ENCODE measurements around the gene XYLT2. TPM values are rescaled to one million over a fixed set of nuclear protein-coding genes. Genes with fewer than 3 reads are reported as not detected.

XYLT2 gene
- total and polyA plus RNA-seq, 10 of the 15 experiments (the other 5 are each of a cell fraction or from before 2014, with no cell fraction given) = 0.82 to 20.6 (median 13.0) TPM

GRCh38 chr17:50346313-50347116 is 589 bp downstream of the XYLT2 start:
- WGBS (ENCODE audit: insufficient coverage, insufficient replicate concordance, low lambda C conversion rate, missing lambda C conversion rate) = 1% methylated on average over 44 of the region's 57 CpGs
- Histone ChIP-seq H3K79me2 (ENCODE audit: control insufficient read depth, insufficient read depth, low read length) (peaks cover 5% of the 10 kb centered on the region), H3K4me3 (peak overlapping the region; percentile 85), H3K9ac (ENCODE audit: control insufficient read depth, insufficient read depth, low read length) (peak overlapping the region; percentile 83), H3K27ac (ENCODE audit: control insufficient read depth, insufficient read depth) (peak overlapping the region; percentile 59), H3K4me1 (ENCODE audit: control insufficient read depth, insufficient read depth, low read length) (peaks cover 3% of the 10 kb centered on the region), H3K4me2 (ENCODE audit: control insufficient read depth, insufficient read depth) (peak overlapping the region; percentile 89), H3K27me3 (replicated peaks in 1 of 2; ENCODE audit: control insufficient read depth in 2 of 2, insufficient read depth in 2 of 2, low read length in 1 of 2) (no peaks in the 10 kb centered on the region), H3K9me3 (replicated peaks; ENCODE audit: control insufficient read depth, insufficient read depth, low read length) (no peaks in the 10 kb centered on the region; the same call in 2 of the 3 replicates), H2AFZ (ENCODE audit: control insufficient read depth, low read depth, low read length) (peak overlapping the region; percentile 59), H4K20me1 (ENCODE audit: control insufficient read depth, insufficient read depth) (no peaks in the 10 kb centered on the region), H3K36me3 (ENCODE audit: control insufficient read depth in 2 of 2, insufficient read depth in 2 of 2, low read length in 1 of 2) (no peaks in the 10 kb centered on the region; a peak in 2 of 4 replicates)
- SMC1A ChIA-PET (ENCODE audit: uncharacterized antibody, unreplicated experiment) = interaction anchor here (0.9 to 3.3 kb wide), 6 partner anchors 11 to 75 kb away, joined by 3 to 17 read pairs (median 4); no protein-coding TSS in a partner anchor
- ATAC-seq (peak; percentile 68), DNase-seq (ENCODE audit: low read depth, low spot score) (no peak), FAIRE-seq (no peak)
- intact Hi-C loops (cut with micrococcal nuclease; ENCODE audit: unreplicated experiment) = loop anchor here (1.0 to 5.0 kb wide), 3 partner anchors 39 to 146 kb away; partner anchors contain the start of gene RSAD1
- CTCF ChIA-PET = interaction anchor here (0.7 to 8.0 kb wide), 8 partner anchors 8 to 177 kb away, joined by 3 to 68 read pairs (median 4); partner anchors contain the start of gene LRRC59
- POLR2A ChIA-PET = interaction anchor here (0.7 to 1.2 kb wide), 8 partner anchors 10 to 195 kb away, joined by 3 to 6 read pairs (median 4); partner anchors contain the start of gene EME1
- in situ Hi-C loops (cut with MboI) = no loop called here
- no TSS peak for BruUV-seq (replicated peaks)
- RAD21 ChIA-PET (ENCODE audit: unreplicated experiment) = interaction anchor here (1.0 to 1.6 kb wide), 8 partner anchors 16 to 177 kb away, joined by 3 to 6 read pairs (median 4); partner anchors contain the start of gene COL1A1
- TF ChIP-seq NFYA (IDR thresholded peaks at IDR 0.05; ENCODE audit: borderline replicate concordance, low read depth, low read length) (no peak), ZNF384 (IDR thresholded peaks at IDR 0.05; ENCODE audit: borderline replicate concordance, low read depth, low read length) (no peak), CREB1 (IDR thresholded peaks at IDR 0.05; ENCODE audit: low read depth) (no peak), EZH2 (IDR thresholded peaks at IDR 0.05; ENCODE audit: borderline replicate concordance, control insufficient read depth, low read depth, low read length) (no peak), CHD4 (IDR thresholded peaks at IDR 0.05) (no peak), SPI1 (IDR thresholded peaks at IDR 0.05; ENCODE audit: borderline replicate concordance, insufficient read depth, low read depth, low read length) (no peak), MYB (IDR thresholded peaks at IDR 0.05; ENCODE audit: borderline replicate concordance, low read depth, low read length) (no peak)
- TF ChIP-seq, protein P1, sequence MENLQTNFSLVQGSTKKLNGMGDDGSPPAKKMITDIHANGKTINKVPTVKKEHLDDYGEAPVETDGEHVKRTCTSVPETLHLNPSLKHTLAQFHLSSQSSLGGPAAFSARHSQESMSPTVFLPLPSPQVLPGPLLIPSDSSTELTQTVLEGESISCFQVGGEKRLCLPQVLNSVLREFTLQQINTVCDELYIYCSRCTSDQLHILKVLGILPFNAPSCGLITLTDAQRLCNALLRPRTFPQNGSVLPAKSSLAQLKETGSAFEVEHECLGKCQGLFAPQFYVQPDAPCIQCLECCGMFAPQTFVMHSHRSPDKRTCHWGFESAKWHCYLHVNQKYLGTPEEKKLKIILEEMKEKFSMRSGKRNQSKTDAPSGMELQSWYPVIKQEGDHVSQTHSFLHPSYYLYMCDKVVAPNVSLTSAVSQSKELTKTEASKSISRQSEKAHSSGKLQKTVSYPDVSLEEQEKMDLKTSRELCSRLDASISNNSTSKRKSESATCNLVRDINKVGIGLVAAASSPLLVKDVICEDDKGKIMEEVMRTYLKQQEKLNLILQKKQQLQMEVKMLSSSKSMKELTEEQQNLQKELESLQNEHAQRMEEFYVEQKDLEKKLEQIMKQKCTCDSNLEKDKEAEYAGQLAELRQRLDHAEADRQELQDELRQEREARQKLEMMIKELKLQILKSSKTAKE (IDR thresholded peaks at IDR 0.05; ENCODE audit: low read depth, poor library complexity, severe bottlenecking) = no peak
- TF ChIP-seq, protein P2, sequence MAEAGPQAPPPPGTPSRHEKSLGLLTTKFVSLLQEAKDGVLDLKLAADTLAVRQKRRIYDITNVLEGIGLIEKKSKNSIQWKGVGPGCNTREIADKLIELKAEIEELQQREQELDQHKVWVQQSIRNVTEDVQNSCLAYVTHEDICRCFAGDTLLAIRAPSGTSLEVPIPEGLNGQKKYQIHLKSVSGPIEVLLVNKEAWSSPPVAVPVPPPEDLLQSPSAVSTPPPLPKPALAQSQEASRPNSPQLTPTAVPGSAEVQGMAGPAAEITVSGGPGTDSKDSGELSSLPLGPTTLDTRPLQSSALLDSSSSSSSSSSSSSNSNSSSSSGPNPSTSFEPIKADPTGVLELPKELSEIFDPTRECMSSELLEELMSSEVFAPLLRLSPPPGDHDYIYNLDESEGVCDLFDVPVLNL (IDR thresholded peaks at IDR 0.05; ENCODE audit: low read depth, low read length) = no peak
- TF ChIP-seq, protein P3, sequence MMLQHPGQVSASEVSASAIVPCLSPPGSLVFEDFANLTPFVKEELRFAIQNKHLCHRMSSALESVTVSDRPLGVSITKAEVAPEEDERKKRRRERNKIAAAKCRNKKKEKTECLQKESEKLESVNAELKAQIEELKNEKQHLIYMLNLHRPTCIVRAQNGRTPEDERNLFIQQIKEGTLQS (IDR thresholded peaks at IDR 0.05; ENCODE audit: borderline replicate concordance, extremely low read depth, low read depth, low read length) = no peak
- TF ChIP-seq, protein P4, sequence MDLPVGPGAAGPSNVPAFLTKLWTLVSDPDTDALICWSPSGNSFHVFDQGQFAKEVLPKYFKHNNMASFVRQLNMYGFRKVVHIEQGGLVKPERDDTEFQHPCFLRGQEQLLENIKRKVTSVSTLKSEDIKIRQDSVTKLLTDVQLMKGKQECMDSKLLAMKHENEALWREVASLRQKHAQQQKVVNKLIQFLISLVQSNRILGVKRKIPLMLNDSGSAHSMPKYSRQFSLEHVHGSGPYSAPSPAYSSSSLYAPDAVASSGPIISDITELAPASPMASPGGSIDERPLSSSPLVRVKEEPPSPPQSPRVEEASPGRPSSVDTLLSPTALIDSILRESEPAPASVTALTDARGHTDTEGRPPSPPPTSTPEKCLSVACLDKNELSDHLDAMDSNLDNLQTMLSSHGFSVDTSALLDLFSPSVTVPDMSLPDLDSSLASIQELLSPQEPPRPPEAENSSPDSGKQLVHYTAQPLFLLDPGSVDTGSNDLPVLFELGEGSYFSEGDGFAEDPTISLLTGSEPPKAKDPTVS (IDR thresholded peaks at IDR 0.05; ENCODE audit: low read depth, low read length) = no peak
- TF ChIP-seq, protein P5, sequence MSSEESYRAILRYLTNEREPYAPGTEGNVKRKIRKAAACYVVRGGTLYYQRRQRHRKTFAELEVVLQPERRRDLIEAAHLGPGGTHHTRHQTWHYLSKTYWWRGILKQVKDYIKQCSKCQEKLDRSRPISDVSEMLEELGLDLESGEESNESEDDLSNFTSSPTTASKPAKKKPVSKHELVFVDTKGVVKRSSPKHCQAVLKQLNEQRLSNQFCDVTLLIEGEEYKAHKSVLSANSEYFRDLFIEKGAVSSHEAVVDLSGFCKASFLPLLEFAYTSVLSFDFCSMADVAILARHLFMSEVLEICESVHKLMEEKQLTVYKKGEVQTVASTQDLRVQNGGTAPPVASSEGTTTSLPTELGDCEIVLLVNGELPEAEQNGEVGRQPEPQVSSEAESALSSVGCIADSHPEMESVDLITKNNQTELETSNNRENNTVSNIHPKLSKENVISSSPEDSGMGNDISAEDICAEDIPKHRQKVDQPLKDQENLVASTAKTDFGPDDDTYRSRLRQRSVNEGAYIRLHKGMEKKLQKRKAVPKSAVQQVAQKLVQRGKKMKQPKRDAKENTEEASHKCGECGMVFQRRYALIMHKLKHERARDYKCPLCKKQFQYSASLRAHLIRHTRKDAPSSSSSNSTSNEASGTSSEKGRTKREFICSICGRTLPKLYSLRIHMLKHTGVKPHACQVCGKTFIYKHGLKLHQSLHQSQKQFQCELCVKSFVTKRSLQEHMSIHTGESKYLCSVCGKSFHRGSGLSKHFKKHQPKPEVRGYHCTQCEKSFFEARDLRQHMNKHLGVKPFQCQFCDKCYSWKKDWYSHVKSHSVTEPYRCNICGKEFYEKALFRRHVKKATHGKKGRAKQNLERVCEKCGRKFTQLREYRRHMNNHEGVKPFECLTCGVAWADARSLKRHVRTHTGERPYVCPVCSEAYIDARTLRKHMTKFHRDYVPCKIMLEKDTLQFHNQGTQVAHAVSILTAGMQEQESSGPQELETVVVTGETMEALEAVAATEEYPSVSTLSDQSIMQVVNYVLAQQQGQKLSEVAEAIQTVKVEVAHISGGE (CRISPR knock-in tag; IDR thresholded peaks at IDR 0.05) = no peak

All from GM12878 (cell line).